AG04450 (cell line): ENCODE measurements around the gene MACROH2A2. TPM values are rescaled to one million over a fixed set of nuclear protein-coding genes. Genes with fewer than 3 reads are reported as not detected.

Source experiments
- CTCF ChIA-PET: fragments of 300-600, 350-600 bp; formaldehyde crosslinking; extraction: SDS; loops from one replicate; lab custom pipeline; 2022; ENCODE audit warnings: antibody characterized with exemption, inconsistent platforms; lab: Charles Lee
- POLR2A ChIA-PET: fragments of 350-600 bp; formaldehyde crosslinking; extraction: SDS; loops from one replicate; lab custom pipeline; 2021; ENCODE audit warnings: antibody characterized with exemption, inconsistent platforms; lab: Yijun Ruan, JAX
- DNase-seq: peaks from one replicate; pipeline ENCODE4 v3.0.0-alpha.2; 2011; ENCODE audit warnings: low read depth, low spot score
- H3K27ac ChIP-seq: one replicate; pipeline ENCODE4 v1.5.1; 2012; ENCODE audit warnings: low read depth, low read length, control low read depth
- H3K27me3 ChIP-seq: one replicate; pipeline ENCODE4 v1.6.0; 2012; ENCODE audit warnings: low read length; ENCODE audit not compliant: control insufficient read depth, insufficient read depth
- H3K4me3 ChIP-seq: 2 replicates; pipeline ENCODE4 v1.5.1; 2011; ENCODE audit warnings: mild to moderate bottlenecking, low read depth, low read length, control low read depth
- H3K9me3 ChIP-seq: 2 replicates; pipeline ENCODE4 v1.5.1; 2012; ENCODE audit warnings: low read length; ENCODE audit not compliant: control insufficient read depth, insufficient read depth
- polyA plus RNA-seq: library from polyadenylated mRNA; depleted of rRNA; stranded (reverse); fragments of >200 nt; gene quantifications from 2 replicates; pipeline ENCODE4 v1.2.3, GENCODE V29; 2011
- TF ChIP-seq, protein P1 (sequence below): IDR thresholded peaks from 2 replicates; pipeline ENCODE4 v1.5.1; 2011; ENCODE audit warnings: low read depth, low read length, control low read depth, inconsistent platforms

The MACROH2A2 gene
- polyA plus RNA-seq, 1 experiment = 21.8 TPM

DNA sequence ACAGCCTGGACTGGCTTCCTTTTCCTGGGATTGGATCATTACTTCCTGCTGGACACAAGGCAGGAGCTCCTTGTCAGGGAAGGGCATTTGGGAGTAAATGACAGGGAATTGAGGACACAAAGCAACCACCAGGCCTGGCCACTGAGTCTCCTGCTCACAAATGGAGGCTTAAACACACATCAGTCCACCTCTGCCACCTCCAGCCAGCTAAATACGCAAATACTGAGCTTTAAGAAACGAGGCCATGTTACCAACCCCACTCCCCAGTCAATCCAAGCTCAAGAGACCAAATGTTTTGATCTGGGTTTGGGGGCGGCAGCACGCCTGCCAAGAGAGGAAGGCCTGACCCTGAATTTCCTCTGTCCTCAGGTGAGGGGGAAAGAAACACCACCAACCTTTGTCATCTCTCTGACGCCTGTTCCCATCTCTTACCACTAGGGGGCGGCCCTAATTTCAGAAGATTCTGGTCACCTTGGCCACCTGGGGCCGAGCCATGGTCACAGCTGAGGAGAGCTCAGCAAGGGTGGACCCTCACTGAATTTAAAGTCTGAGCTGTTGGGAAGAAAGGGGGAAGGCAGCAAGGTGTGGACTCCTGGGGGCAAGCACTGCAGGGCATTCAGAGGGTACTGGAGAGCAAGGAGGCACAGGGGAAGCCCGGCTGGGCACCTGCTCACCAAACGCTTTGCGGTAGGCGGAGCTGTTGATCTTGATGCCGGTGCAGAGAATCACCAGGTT lies 63.5 kb downstream of the MACROH2A2 start:
- H3K9me3 ChIP-seq = no peaks in the 10 kb centered on the region
- H3K4me3 ChIP-seq = no peak overlapping the region
- POLR2A ChIA-PET = interaction anchor here (0.5 to 1.3 kb wide), 3 partner anchors 30 to 263 kb away, joined by 3 to 7 read pairs (median 4); partner anchors contain the start of gene TYSND1
- no peaks in the 10 kb centered on the region for H3K27me3 ChIP-seq
- H3K27ac ChIP-seq = no peak overlapping the region
- TF ChIP-seq, protein P1, sequence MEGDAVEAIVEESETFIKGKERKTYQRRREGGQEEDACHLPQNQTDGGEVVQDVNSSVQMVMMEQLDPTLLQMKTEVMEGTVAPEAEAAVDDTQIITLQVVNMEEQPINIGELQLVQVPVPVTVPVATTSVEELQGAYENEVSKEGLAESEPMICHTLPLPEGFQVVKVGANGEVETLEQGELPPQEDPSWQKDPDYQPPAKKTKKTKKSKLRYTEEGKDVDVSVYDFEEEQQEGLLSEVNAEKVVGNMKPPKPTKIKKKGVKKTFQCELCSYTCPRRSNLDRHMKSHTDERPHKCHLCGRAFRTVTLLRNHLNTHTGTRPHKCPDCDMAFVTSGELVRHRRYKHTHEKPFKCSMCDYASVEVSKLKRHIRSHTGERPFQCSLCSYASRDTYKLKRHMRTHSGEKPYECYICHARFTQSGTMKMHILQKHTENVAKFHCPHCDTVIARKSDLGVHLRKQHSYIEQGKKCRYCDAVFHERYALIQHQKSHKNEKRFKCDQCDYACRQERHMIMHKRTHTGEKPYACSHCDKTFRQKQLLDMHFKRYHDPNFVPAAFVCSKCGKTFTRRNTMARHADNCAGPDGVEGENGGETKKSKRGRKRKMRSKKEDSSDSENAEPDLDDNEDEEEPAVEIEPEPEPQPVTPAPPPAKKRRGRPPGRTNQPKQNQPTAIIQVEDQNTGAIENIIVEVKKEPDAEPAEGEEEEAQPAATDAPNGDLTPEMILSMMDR = peak; percentile 90
- DNase-seq = no peak
- CTCF ChIA-PET = interaction anchor here (0.5 to 3.5 kb wide), 45 partner anchors 9 to 312 kb away, joined by 3 to 55 read pairs (median 4); partner anchors contain the start of gene TYSND1

DNA sequence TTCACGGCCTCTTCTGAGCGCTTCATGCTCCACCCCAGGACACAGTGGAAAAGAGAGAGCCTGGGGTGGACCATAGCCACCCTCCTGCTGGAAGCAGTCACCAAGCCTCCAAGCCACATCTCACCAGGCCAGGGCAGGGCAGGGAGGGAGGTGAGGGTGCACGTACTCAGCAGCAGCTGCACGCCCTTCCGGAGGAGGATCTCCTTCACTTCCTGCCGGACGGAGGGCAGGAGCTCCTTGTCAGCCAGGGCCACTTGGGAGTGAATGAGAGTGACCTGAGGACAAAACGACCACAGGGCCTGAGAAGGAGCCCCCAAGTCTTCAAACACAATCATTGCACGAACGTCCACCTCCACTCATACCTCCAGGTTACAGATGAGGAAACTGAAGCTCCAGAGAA lies 65.0 kb downstream of the MACROH2A2 start:
- ChIA-PET POLR2A (interaction anchor here (0.6 kb wide), 1 partner anchor 29 kb away, joined by 3 read pairs; the partner anchor contains the start of gene TYSND1), CTCF (interaction anchor here (0.6 to 3.5 kb wide), 7 partner anchors 8 to 204 kb away, joined by 3 to 44 read pairs (median 3); no protein-coding TSS in a partner anchor)
- Histone ChIP-seq H3K27ac (no peak overlapping the region), H3K4me3 (no peak overlapping the region), H3K27me3 (no peaks in the 10 kb centered on the region), H3K9me3 (no peaks in the 10 kb centered on the region)
- TF ChIP-seq, protein P1 = no peak
- DNase-seq = no peak

DNA sequence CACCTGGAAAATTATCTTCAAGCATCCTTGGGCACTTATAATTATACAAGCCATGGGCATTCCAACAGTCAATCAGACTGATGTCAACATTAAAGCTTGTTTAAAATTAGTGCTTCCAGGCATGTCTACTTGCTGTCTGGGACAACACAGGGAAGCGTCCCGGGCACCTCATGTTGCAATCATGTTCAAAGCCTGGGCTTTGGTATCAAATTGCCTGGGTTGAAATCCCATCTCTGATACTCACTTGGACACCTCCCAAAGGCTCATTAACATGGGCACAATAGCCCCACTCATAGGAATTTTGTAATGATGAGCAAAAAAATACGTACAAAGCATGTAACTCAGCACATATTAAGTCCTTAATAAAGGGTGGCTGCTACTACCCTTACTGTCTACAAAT lies 65.5 kb downstream of the MACROH2A2 start:
- Histone ChIP-seq H3K9me3 (no peaks in the 10 kb centered on the region), H3K27me3 (no peaks in the 10 kb centered on the region), H3K4me3 (no peak overlapping the region), H3K27ac (no peak overlapping the region)
- CTCF ChIA-PET = interaction anchor here (0.6 to 1.1 kb wide), 5 partner anchors 22 to 256 kb away, joined by 3 to 4 read pairs (median 3); no protein-coding TSS in a partner anchor
- POLR2A ChIA-PET = no interaction called here
- DNase-seq = no peak
- TF ChIP-seq, protein P1 = no peak

DNA sequence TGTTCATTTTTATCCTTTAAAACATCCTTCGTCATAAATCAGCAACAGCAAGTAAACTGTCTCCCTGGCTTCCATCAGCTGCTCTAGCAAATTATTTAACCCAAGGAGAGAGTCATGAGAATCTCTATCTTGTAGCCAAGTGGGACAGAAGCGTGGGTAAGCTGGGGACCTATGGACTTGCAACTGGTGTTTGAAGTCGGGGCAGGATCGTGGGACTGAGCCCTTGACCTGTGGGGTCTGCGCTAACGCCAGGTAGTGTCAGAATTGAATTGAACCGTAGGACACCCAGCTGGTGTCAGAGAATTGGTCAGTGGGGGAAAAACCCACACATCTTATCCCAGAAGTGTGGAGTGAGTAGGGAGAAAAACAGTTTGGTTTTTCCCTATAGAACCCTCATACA lies 66.6 kb downstream of the MACROH2A2 start:
- CTCF ChIA-PET = interaction anchor here (1.0 to 1.1 kb wide), 2 partner anchors 23 to 255 kb away, joined by 3 to 4 read pairs; no protein-coding TSS in a partner anchor

More for the DNA sequence above, 66.6 kb downstream of the MACROH2A2 start:
- no peak for DNase-seq
- Histone ChIP-seq H3K27me3 (no peaks in the 10 kb centered on the region), H3K27ac (no peak overlapping the region), H3K4me3 (no peak overlapping the region), H3K9me3 (no peaks in the 10 kb centered on the region)
- POLR2A ChIA-PET = no interaction called here
- TF ChIP-seq, protein P1 = no peak
